Parietal lobe (tissue), 1 donor: ENCODE results near the gene PROX2. TPM values are rescaled to one million over a fixed set of nuclear protein-coding genes. Genes with fewer than 3 reads are reported as not detected.

Experiments
- total RNA-seq: library from RNA; depleted of rRNA; stranded (reverse); fragments of >200 nt; gene quantifications from one replicate; pipeline ENCODE4 v1.2.3, GENCODE V29; 2014

Gene PROX2
- total RNA-seq: not detected

GRCh38 chr14:74875941-74876913 lies at the start of gene PROX2:
Gene PROX2, minus strand, starts transcription at chr14:74876145. Its CDS starts 12,311 bp downstream, at chr14:74863834.

GRCh38 chr14:74922752-74923401 lies 46.9 kb upstream of the PROX2 start, which contains the start of gene RPS6KL1:
Gene RPS6KL1, minus strand, starts transcription at chr14:74923260. Its CDS starts 1,719 bp downstream, at chr14:74921541.

GRCh38 chr14:74881431-74882102 lies 5.6 kb upstream of the PROX2 start, which contains the start of gene DLST:
Gene DLST, plus strand, starts transcription at chr14:74881916. Its CDS starts 38 bp downstream, at chr14:74881954.

Other genes starting within 250 kb of the PROX2 start
- gene AREL1, start 163.1 kb downstream of the PROX2 start, total RNA-seq: 70.1 TPM
- gene FCF1, start 163.0 kb downstream of the PROX2 start, total RNA-seq: 21.0 TPM
- gene YLPM1, start 112.8 kb downstream of the PROX2 start, total RNA-seq: 231 TPM
- 64.5 TPM for gene DLST, start 5.8 kb upstream of the PROX2 start, total RNA-seq
- gene RPS6KL1, start 47.1 kb upstream of the PROX2 start, total RNA-seq: 47.0 TPM
- gene PGF, start 79.5 kb upstream of the PROX2 start, total RNA-seq: 0.94 TPM
- gene EIF2B2, start 126.8 kb upstream of the PROX2 start, total RNA-seq: 37.6 TPM
- 67.9 TPM for gene MLH3, start 175.3 kb upstream of the PROX2 start, total RNA-seq
- 42.6 TPM for gene ACYP1, start 187.9 kb upstream of the PROX2 start, total RNA-seq
- gene ZC2HC1C, start 193.5 kb upstream of the PROX2 start, total RNA-seq: 2.8 TPM